Right lobe of liver (tissue), 6 donors: ENCODE results near the gene MYDGF. TPM values are rescaled to one million over a fixed set of nuclear protein-coding genes. Genes with fewer than 3 reads are reported as not detected.

Experiments used
- ATAC-seq, 4 donors: fragments of 200-7000 bp; cut with Tn5 transposase; one replicate each; pipeline ENCODE4 v1.9.1; 2020; ENCODE audit warnings: mild to moderate bottlenecking in 4 of 4, moderate library complexity in 4 of 4
- DNase-seq, 3 donors: peaks; one replicate each; pipeline ENCODE4 v3.0.0-alpha.2; 2020
- H3K27ac ChIP-seq, 3 donors: fragments of 200-600 bp; one replicate each; pipeline ENCODE4 v1.8.0; 2022
- H3K27me3 ChIP-seq, 2 donors: fragments of 200-600 bp; one replicate each; pipeline ENCODE4 v1.8.0; 2022
- H3K36me3 ChIP-seq, 4 donors: fragments of 200-600 bp; sonication (generic) in 1 of 4; one replicate each; pipeline versions ENCODE4 v1.5.1 to v1.8.0; 2017 to 2022; ENCODE audit warnings: control low read depth in 1 of 4
- H3K4me1 ChIP-seq, 4 donors: fragments of 200-600 bp; sonication (generic) in 1 of 4; one replicate each; pipeline versions ENCODE4 v1.5.1 to v1.8.0; 2017 to 2022; ENCODE audit warnings: control low read depth in 1 of 4
- H3K4me3 ChIP-seq, 3 donors: fragments of 200-600 bp; one replicate each; pipeline ENCODE4 v1.8.0; 2022
- H3K9me3 ChIP-seq, 4 donors: fragments of 200-600 bp; sonication (generic) in 1 of 4; one replicate each; pipeline versions ENCODE4 v1.5.1 to v1.8.0; 2017 to 2022; ENCODE audit warnings: control low read depth in 1 of 4
- CTCF ChIP-seq, 4 donors: fragments of 200-600 bp in 3 of 4; fragments of 450-650 bp in 1 of 4; IDR thresholded peaks; one replicate each; pipeline versions ENCODE4 v1.5.1 to v1.8.0; 2016 to 2022; ENCODE audit warnings: antibody characterized with exemption in 4 of 4, mild to moderate bottlenecking in 2 of 4
- POLR2A ChIP-seq: fragments of 450-650 bp; IDR thresholded peaks from one replicate; pipeline ENCODE4 v1.6.1; 2017; ENCODE audit warnings: antibody characterized with exemption, mild to moderate bottlenecking
- WGBS: methylation state at CpG from one replicate; pipeline ENCODE4 v1.1.6; 2018; ENCODE audit warnings: low coverage, low lambda C conversion rate; ENCODE audit not compliant: insufficient coverage; ENCODE audit errors: missing lambda C conversion rate; 5-methylcytosine and 5-hydroxymethylcytosine counted together
- intact Hi-C, 2 donors: fragments of 100-400 bp; cut with DNase I; formaldehyde crosslinking; loops; one replicate each; pipeline versions ENCODE4 v1.11.2 to v1.14.1; 2022
- total RNA-seq, 6 experiments: library from RNA; depleted of rRNA in 2 of 6; stranded (reverse); fragments of >200 nt in 2 of 6; fragmentation: NEBNext Ultra II Directional in 3 of 6; extraction: Animal tissue kit (Norgen Biotek cat#: 25700) in 3 of 6; gene quantifications; one replicate each; pipeline versions ENCODE4 v1.1.0 to v1.2.4, GENCODE V29; 2016 to 2023
- donor health status: DM: no; HTN: yes; CAD: no.
- donor health status: DM: no; HTN: no; CAD: no.
- donor health status: DM: no; HTN: no; CAD: no.
- donor health status: DM: no; HTN: yes; CAD: no.
- donor health status: DM: no; HTN: yes; CAD: no.

Gene MYDGF
- total RNA-seq, 6 experiments from 2014 or later: 58.2 to 98.7 (median 72.2) TPM

GRCh38 chr19:4618019-4618418, 52.1 kb downstream of the MYDGF start:
- Histone ChIP-seq H3K36me3 (no peaks in the 10 kb centered on the region), H3K27ac (no peak overlapping the region), H3K27me3 (no peaks in the 10 kb centered on the region), H3K4me1 (no peaks in the 10 kb centered on the region), H3K4me3 (no peak overlapping the region), H3K9me3 (no peaks in the 10 kb centered on the region)
- TF ChIP-seq CTCF (IDR thresholded peaks at IDR 0.05): no peak
- ATAC-seq: no peak
- no peak for DNase-seq
- WGBS: 59% methylated on average over 6 of the region's 6 CpGs
- intact Hi-C loops: no loop called here

DNA sequence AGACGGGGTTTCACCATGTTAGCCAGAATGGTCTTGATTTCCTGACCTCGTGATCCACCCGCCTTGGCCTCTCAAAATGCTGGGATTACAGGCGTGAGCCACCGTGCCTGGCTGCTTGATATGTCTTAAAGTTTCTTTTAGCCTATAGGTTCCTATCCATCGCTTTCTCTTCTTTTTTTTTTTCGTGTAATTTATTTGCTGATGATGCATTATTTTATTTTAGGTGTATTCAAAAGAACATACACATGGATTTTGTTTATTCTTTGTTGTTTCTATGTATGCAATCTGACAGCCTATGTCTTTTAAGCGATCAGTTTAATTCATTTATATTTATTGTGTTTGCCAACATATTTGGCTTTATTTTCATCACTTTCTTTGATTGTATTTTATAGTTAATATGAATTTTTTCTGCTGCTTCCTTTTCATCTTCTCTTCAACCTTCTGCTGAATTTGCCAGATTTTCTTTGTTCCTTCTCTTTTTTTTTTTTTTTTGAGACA, 56.8 kb downstream of the MYDGF start:
- intact Hi-C loops: no loop called here
- WGBS: 94% methylated on average over 7 of the region's 8 CpGs
- Histone ChIP-seq H3K9me3 (no peaks in the 10 kb centered on the region), H3K4me1 (no peaks in the 10 kb centered on the region), H3K27me3 (no peaks in the 10 kb centered on the region), H3K36me3 (no peaks in the 10 kb centered on the region), H3K27ac (no peak overlapping the region), H3K4me3 (no peak overlapping the region)
- no peak for ATAC-seq
- no peak for DNase-seq
- TF ChIP-seq CTCF (IDR thresholded peaks at IDR 0.05) (no peak), POLR2A (no peak)

DNA sequence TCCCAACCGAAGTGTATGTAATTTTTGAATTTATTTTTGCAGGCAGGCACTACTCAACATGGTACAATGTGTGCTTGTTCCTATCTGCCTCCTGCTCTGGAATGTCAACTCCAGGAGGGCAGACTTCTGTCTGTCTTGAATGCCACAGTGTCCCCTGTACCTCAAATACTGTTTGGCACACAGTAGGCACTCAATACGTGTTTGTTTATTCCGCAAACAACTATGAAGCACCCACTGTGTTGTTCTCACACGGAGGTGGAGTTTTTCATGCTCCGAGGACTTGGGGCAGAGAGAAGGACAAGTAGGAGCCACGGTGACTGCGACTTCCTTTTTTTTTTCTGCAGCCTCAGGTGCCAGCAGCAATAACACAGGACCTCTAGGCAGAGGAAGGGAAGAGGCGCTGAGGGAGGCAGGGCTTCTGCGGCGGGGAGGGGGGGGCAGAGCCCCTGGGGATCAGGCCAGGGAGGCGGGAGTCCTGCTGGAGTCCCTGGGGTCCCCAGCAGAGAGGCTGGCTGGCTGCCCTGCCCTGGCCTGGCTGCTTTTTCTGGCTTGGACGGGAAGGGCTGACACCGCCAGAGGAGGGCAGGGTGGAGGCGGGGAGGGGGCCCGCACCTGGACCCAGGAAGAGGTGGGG, 60.1 kb downstream of the MYDGF start:
- H3K36me3 ChIP-seq: no peaks in the 10 kb centered on the region
- H3K4me1 ChIP-seq: peaks cover 0 to 7% (median 3%) of the 10 kb centered on the region in 4 donors
- no peaks in the 10 kb centered on the region for H3K9me3 ChIP-seq
- no peaks in the 10 kb centered on the region for H3K27me3 ChIP-seq
- H3K4me3 ChIP-seq: no peak overlapping the region
- 10% methylated on average over 9 of the region's 15 CpGs for WGBS
- TF ChIP-seq CTCF (IDR thresholded peaks at IDR 0.05) (no peak), POLR2A (no peak)
- DNase-seq: peak; percentile 31 to 58 (median 51)
- no peak overlapping the region for H3K27ac ChIP-seq
- intact Hi-C loops: no loop called here
- peak in 3 of 4 donors; percentile 32 to 52 (median 42) for ATAC-seq

Other genes starting within 250 kb of the MYDGF start
- gene UBXN6, start 212.5 kb downstream of the MYDGF start, total RNA-seq: 10 to 100 TPM; 47.2 to 79.1 (median 58.8) TPM
- gene HDGFL2, start 198.0 kb downstream of the MYDGF start, total RNA-seq: 10 to 100 TPM in 5 of 6 experiments, 1 to 10 TPM in 1; 8.4 to 16.3 (median 14.0) TPM
- 10 to 100 TPM; 28.4 to 51.2 (median 39.3) TPM for gene PLIN4, start 151.9 kb downstream of the MYDGF start, total RNA-seq
- gene PLIN5, start 135.1 kb downstream of the MYDGF start, total RNA-seq: 100 to 1,000 TPM in 4 of 6 experiments, 10 to 100 TPM in 2; 35.0 to 149 (median 117) TPM
- 1,000 to 10,000 TPM in 2 of 6 experiments, 100 to 1,000 TPM in 4; 331 to 1,334 (median 524) TPM for gene LRG1, start 130.3 kb downstream of the MYDGF start, total RNA-seq
- 1 to 10 TPM; 1.0 to 6.5 (median 2.3) TPM for gene SEMA6B, start 110.7 kb downstream of the MYDGF start, total RNA-seq
- 10 to 100 TPM; 16.6 to 26.4 (median 22.8) TPM for gene TNFAIP8L1, start 30.8 kb downstream of the MYDGF start, total RNA-seq
- gene DPP9, start 53.5 kb upstream of the MYDGF start, total RNA-seq: 100 to 1,000 TPM in 1 of 6 experiments, 10 to 100 TPM in 5; 47.3 to 118 (median 54.5) TPM
- 10 to 100 TPM in 2 of 6 experiments, 1 to 10 TPM in 4; 4.7 to 11.9 (median 5.6) TPM for gene FEM1A, start 121.4 kb upstream of the MYDGF start, total RNA-seq
- 10 to 100 TPM in 1 of 6 experiments, 1 to 10 TPM in 5; 6.9 to 14.6 (median 9.4) TPM for gene TICAM1, start 161.4 kb upstream of the MYDGF start, total RNA-seq
- gene PLIN3, start 197.3 kb upstream of the MYDGF start, total RNA-seq: 10 to 100 TPM; 10.8 to 53.9 (median 19.6) TPM
- gene ARRDC5, start 232.6 kb upstream of the MYDGF start, total RNA-seq: under 1 TPM in 3 of 6 experiments, not detected in 3; 0.15 to 0.35 (median 0.17) TPM
- 1 to 10 TPM in 2 of 6 experiments, under 1 TPM in 4; 0.17 to 3.8 (median 0.82) TPM for gene UHRF1, start 239.2 kb upstream of the MYDGF start, total RNA-seq